ENCODE data around the gene SYNPR. TPM values are rescaled to one million over a fixed set of nuclear protein-coding genes. Genes with fewer than 3 reads are reported as not detected.

The SYNPR gene
- total and polyA plus RNA-seq, 5 experiments from 2014 or later = not detected

DNA sequence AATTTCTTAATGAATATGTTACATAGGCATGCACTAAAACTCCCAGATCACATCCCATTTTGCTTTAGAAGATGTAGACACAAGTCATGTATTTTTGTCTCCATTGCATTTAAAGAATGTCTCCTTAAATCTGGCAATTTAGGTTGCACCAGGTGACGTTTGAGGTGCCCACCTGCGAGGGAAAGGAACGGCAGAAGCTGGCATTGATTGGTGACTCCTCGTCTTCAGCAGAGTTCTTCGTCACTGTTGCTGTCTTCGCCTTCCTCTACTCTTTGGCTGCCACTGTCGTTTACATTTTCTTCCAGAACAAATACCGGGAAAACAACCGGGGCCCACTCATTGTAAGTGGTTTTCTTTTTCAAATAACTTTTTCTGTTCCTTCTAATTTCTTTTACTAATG lies 278.3 kb downstream of the SYNPR start:
- ATAC-seq (no peak), DNase-seq (no peak)
- Mint-ChIP-seq H3K4me1 (no peaks in the 10 kb centered on the region), H3K36me3 (no peaks in the 10 kb centered on the region), H3K27me3 (peaks cover 0 to 5% (median 0%) of the 10 kb centered on the region in 5 donors), H3K9me3 (no peaks in the 10 kb centered on the region), H3K27ac (no peak overlapping the region), H3K4me3 (no peak overlapping the region)
- POLR2A ChIA-PET = no interaction called here

DNA sequence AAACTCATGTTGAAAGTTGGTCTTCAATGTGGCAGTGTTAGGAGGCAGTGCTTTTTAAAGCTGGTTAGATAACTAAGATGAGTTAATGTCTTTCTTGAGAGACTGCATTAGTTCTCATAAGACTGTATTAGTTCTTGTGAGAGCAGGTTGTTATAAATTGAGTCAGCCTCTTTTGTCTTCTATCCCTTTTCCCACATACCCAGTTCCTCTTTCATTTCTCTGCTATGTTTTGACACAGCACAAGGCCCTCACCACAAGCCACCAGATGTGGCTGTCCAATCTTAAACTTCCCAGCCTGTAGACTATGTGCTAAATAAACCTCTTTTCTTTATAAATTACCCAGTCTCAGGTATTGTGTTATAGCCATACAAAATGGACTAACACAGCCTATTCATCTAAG lies 279.8 kb downstream of the SYNPR start:
- no peak overlapping the region for H3K4me3 Mint-ChIP-seq
- POLR2A ChIA-PET = no interaction called here
- no peaks in the 10 kb centered on the region for H3K9me3 Mint-ChIP-seq
- no peak for DNase-seq
- no peak overlapping the region for H3K27ac Mint-ChIP-seq
- peaks cover 0 to 5% (median 0%) of the 10 kb centered on the region in 5 donors for H3K27me3 Mint-ChIP-seq
- ATAC-seq = no peak
- H3K36me3 Mint-ChIP-seq = no peaks in the 10 kb centered on the region
- H3K4me1 Mint-ChIP-seq = no peaks in the 10 kb centered on the region

DNA sequence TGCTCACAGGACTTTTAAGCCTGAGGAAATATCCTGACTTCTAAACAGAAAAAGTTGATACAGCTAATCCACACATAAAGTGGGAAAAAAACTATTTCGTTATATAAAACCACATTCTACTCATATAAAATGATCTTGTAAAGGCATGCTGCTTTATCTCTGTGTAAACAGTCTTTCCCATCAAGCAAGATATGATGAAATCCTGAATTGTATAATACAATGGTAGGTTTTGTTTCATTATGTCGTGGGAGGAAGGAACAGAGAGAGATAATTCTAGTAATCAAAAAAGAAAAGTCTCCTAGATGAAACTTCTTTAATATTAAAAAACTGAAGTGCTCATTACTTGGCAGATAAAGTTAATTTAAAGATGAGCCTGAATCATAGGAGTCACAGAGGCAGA lies 281.8 kb downstream of the SYNPR start:
- Mint-ChIP-seq H3K27ac (no peak overlapping the region), H3K36me3 (no peaks in the 10 kb centered on the region), H3K4me1 (no peaks in the 10 kb centered on the region), H3K4me3 (no peak overlapping the region), H3K27me3 (peaks cover 0 to 5% (median 0%) of the 10 kb centered on the region in 5 donors), H3K9me3 (no peaks in the 10 kb centered on the region)
- no peak for DNase-seq
- POLR2A ChIA-PET = no interaction called here
- no peak for ATAC-seq

DNA sequence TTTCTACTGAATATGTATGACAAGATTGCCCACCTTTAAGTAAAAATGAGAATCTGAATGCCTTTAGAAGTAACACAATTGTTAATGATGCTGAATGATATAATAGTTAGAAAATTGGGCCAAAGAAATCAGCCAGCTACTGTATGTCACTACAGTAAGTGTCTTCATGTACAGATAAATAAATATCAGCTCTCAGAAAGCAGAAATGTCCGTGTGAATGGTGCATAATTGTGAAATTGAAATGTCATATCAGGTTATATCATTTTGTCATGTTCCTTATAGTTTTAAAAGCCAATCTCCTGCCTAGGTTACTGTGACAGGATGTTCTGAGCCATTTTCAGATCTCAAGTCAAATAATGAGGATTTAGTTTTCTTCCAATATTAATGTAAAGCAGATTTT lies 283.8 kb downstream of the SYNPR start:
- peaks cover 0 to 4% (median 0%) of the 10 kb centered on the region in 5 donors for H3K27me3 Mint-ChIP-seq
- POLR2A ChIA-PET = interaction anchor here (0.7 kb wide), 1 partner anchor 1665 kb away, joined by 3 read pairs; no protein-coding TSS in a partner anchor
- no peaks in the 10 kb centered on the region for H3K9me3 Mint-ChIP-seq
- H3K4me3 Mint-ChIP-seq = no peak overlapping the region
- H3K4me1 Mint-ChIP-seq = no peaks in the 10 kb centered on the region
- ATAC-seq (no peak), DNase-seq (no peak)
- no peaks in the 10 kb centered on the region for H3K36me3 Mint-ChIP-seq
- H3K27ac Mint-ChIP-seq = no peak overlapping the region

DNA sequence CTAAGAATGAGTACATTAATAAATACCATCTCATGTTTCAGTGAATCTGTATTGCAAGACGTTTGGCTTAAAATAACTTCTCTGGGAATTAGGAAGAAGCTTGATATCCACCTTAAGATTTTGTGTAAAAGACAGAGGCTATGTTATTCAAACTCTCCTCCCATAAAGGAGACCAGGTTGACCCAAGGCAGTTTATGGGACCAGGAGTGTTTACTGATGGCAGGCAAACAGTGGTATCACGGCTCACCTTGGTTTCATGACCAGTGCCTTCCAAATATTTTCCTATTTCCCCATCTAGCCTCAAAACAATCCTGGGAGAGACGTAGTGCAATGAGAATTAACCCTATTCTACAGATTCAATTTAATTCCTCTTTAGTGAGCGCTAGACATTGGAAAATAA lies 284.2 kb downstream of the SYNPR start:
- POLR2A ChIA-PET = interaction anchor here (0.7 kb wide), 1 partner anchor 1664 kb away, joined by 3 read pairs; no protein-coding TSS in a partner anchor
- ATAC-seq = no peak
- H3K9me3 Mint-ChIP-seq = no peaks in the 10 kb centered on the region

DNA sequence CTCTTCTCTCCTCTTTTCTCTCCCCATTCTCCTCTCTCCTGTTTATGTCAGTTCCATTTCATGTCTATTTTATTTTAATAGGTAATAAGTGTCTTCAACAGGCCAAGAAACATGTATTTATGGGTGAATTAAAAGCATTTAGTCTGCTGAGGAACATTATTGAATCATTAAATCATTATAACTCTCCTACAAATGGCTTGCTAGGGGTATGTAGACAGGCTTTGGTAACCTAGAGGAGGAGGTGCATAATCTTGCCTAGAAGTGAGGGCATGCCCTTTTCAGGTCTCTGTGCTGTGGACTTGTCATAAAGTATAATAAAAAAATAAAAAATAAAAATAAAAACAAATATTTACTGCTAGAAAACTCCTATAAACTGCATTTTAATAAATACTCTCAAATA lies 285.5 kb downstream of the SYNPR start:
- H3K27me3 Mint-ChIP-seq = peaks cover 0 to 4% (median 0%) of the 10 kb centered on the region in 5 donors
- no peak overlapping the region for H3K27ac Mint-ChIP-seq
- no peaks in the 10 kb centered on the region for H3K36me3 Mint-ChIP-seq
- H3K4me3 Mint-ChIP-seq = no peak overlapping the region
- no peak for DNase-seq
- POLR2A ChIA-PET = no interaction called here
- H3K9me3 Mint-ChIP-seq = peaks cover 0 to 2% (median 0%) of the 10 kb centered on the region in 9 donors
- no peak for ATAC-seq
- no peaks in the 10 kb centered on the region for H3K4me1 Mint-ChIP-seq

More for the DNA sequence above, 284.2 kb downstream of the SYNPR start:
- no peaks in the 10 kb centered on the region for H3K4me1 Mint-ChIP-seq
- H3K27ac Mint-ChIP-seq = no peak overlapping the region
- H3K27me3 Mint-ChIP-seq = peaks cover 0 to 4% (median 0%) of the 10 kb centered on the region in 5 donors
- H3K4me3 Mint-ChIP-seq = no peak overlapping the region
- DNase-seq = no peak
- H3K36me3 Mint-ChIP-seq = no peaks in the 10 kb centered on the region

DNA sequence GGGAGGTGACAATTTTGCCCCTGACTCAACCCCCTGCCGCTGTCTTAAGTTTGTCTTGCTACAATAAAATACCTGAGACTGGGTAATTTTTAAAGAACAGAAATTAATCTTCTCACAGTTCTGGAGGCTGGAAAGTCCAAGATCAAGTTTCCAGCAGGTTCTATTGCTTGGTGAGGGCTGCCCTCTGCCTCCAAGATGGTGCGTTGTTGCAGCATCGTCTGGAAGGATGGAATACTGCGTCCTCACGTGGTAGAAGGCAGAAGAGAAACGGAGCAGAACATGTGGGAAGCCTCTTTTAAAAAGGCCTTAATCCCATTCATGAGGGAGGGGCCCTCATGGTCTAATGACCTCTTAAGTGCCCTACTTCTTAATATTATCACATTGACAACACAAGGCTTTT lies 287.1 kb downstream of the SYNPR start:
- DNase-seq (no peak), ATAC-seq (no peak)
- Mint-ChIP-seq H3K27ac (no peak overlapping the region), H3K36me3 (no peaks in the 10 kb centered on the region), H3K9me3 (peaks cover 0 to 2% (median 0%) of the 10 kb centered on the region in 9 donors), H3K4me3 (no peak overlapping the region), H3K27me3 (peaks cover 0 to 5% (median 0%) of the 10 kb centered on the region in 5 donors), H3K4me1 (no peaks in the 10 kb centered on the region)
- POLR2A ChIA-PET = no interaction called here

DNA sequence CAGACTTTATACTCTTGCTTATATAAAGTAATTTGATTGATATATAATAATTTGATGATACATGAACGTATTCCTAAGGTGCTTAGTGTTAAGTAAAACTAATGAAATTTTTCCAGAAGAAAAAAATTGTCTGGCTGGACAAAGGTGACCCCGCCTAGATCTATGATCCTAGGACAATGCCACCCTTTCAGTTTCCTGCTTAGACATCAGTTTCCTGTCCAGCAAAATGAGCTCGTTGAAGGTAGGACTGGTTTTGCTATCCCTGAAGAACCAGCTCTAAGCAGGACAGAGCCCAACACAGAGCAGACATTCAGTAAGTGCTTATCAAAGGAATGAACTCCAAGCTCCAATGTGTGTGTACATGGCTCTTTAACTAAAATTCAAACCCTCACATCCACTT lies 293.6 kb downstream of the SYNPR start:
- DNase-seq = no peak
- POLR2A ChIA-PET = no interaction called here
- no peaks in the 10 kb centered on the region for H3K36me3 Mint-ChIP-seq
- no peaks in the 10 kb centered on the region for H3K4me1 Mint-ChIP-seq
- H3K4me3 Mint-ChIP-seq = no peak overlapping the region
- no peak for ATAC-seq
- H3K9me3 Mint-ChIP-seq = peaks cover 0 to 4% (median 0%) of the 10 kb centered on the region in 9 donors
- H3K27me3 Mint-ChIP-seq = peaks cover 0 to 5% (median 0%) of the 10 kb centered on the region in 5 donors
- no peak overlapping the region for H3K27ac Mint-ChIP-seq

DNA sequence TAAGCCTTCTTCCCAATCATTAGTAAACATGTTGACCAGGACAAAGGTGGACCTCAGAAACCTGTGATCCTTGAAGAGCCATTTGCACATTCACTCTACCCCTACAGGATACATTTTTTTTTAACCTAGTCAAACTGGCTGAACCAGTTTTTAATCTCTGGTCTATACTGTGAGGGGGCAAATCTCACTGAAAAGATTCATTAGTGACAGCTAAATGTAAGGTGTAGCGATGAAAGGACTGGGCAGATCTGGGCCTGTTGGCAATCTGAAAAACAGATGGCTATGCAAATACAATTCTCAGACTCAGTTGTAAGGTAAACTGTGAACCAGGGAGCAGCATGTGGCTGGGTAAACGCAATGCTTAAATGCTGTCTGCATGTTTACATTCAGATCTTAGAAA lies 298.7 kb downstream of the SYNPR start:
- POLR2A ChIA-PET = no interaction called here
- H3K4me3 Mint-ChIP-seq = no peak overlapping the region
- no peak for DNase-seq
- peaks cover 0 to 3% (median 0%) of the 10 kb centered on the region in 5 donors for H3K27me3 Mint-ChIP-seq
- peaks cover 0 to 9% (median 0%) of the 10 kb centered on the region in 9 donors for H3K9me3 Mint-ChIP-seq
- no peaks in the 10 kb centered on the region for H3K4me1 Mint-ChIP-seq
- no peak overlapping the region for H3K27ac Mint-ChIP-seq
- H3K36me3 Mint-ChIP-seq = no peaks in the 10 kb centered on the region
- no peak for ATAC-seq

DNA sequence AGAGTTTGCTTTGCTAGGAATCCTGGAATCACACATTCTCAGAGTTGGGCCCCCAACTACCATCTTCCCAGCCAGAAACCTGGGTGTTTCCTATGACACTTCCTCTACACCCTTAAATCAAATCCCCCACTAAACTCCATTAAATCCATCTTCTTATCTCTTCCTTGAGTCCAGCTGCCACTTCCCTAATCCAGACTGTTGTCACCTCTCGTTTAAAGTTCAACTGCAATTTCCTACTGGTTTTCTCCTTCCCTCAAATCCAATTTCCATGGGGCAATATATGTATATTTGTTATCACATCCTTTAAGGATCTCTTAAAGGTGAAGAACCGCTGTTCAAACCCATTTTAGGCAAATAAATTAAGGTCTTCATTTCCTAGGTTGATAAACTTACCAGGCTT lies 300.8 kb downstream of the SYNPR start:
- no peak for DNase-seq
- Mint-ChIP-seq H3K9me3 (peaks cover 0 to 11% (median 0%) of the 10 kb centered on the region in 9 donors), H3K36me3 (no peaks in the 10 kb centered on the region), H3K4me3 (no peak overlapping the region), H3K27me3 (peaks cover 2 to 15% (median 3%) of the 10 kb centered on the region in 5 donors), H3K27ac (no peak overlapping the region), H3K4me1 (no peaks in the 10 kb centered on the region)
- no peak for ATAC-seq
- POLR2A ChIA-PET = no interaction called here

DNA sequence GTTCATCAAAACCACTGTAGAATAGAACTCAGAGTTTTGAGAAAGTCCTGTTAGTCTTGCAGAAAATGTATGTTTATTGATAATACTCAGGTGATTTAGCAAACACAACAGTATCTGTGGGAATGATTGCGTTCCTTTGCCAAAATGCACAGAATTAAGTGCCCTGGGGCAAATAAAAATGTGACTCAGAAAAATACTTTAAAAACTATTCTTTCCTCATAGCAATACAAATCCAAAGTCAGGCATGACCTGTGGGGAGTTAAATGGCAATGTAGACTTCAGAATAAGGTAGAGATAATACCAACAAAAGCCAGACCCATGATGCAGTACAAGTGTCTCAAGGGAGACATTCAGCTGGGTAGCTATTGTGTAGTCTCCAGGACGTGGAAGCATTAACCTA lies 302.0 kb downstream of the SYNPR start:
- Mint-ChIP-seq H3K4me1 (no peaks in the 10 kb centered on the region), H3K9me3 (peaks cover 0 to 19% (median 0%) of the 10 kb centered on the region in 9 donors), H3K27me3 (peaks cover 2 to 20% (median 3%) of the 10 kb centered on the region in 5 donors), H3K27ac (no peak overlapping the region), H3K36me3 (no peaks in the 10 kb centered on the region), H3K4me3 (no peak overlapping the region)
- DNase-seq = no peak
- POLR2A ChIA-PET = no interaction called here
- ATAC-seq = no peak

DNA sequence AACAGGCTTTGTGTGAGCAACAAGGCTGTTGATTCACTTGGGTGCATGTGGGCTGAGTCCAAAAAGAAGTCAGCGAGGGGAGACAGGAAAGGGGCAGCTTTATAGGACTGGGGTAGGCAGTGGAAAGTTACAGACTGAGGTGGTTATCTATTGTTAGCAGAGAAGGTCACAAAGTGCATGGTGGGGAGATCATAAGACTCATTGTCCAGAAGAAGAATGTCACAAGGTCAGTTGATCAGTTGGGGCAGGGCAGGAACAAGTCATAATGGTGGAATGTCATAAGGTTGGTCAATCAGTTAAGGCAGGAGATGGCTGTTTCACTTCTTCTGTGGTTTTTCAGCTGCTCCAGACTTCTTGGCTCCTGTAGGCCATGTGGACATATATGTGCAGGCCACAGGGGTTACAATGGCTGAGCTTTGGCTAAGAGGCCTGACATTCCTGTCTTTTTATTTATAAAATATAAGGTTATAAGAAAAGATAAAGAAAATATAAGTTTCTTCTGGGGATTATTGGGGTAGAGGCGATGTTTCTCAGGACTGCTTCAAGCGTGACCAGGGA lies 304.9 kb downstream of the SYNPR start:
- POLR2A ChIA-PET = no interaction called here
- peaks cover 0 to 12% (median 0%) of the 10 kb centered on the region in 9 donors for H3K9me3 Mint-ChIP-seq
- no peaks in the 10 kb centered on the region for H3K4me1 Mint-ChIP-seq
- H3K27me3 Mint-ChIP-seq = peaks cover 2 to 20% (median 3%) of the 10 kb centered on the region in 5 donors
- no peak overlapping the region for H3K4me3 Mint-ChIP-seq
- no peak for ATAC-seq
- peaks cover 0 to 5% (median 0%) of the 10 kb centered on the region in 3 donors for H3K36me3 Mint-ChIP-seq
- no peak overlapping the region for H3K27ac Mint-ChIP-seq
- DNase-seq = no peak

DNA sequence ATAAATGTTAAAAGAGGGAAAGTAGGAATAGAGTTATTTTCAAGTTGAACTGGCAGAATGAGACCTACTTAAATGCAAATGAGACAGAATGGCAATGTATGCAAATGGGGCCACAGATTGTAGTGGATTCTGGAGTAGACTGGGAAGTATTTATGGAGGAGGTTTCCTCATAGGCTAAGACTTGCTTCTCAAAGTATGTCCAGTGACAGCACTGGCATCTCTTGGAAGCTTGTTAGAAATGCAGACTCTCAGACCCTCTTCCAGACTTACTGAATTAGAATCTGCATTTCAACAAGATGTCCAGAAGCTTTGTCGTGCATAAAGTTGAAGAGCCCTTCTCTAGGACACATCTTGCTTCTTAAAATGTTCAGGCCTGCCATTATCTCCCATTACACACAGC lies 306.6 kb downstream of the SYNPR start:
- POLR2A ChIA-PET = no interaction called here
- peaks cover 0 to 5% (median 0%) of the 10 kb centered on the region in 3 donors for H3K36me3 Mint-ChIP-seq
- DNase-seq = no peak
- H3K9me3 Mint-ChIP-seq = peaks cover 0 to 24% (median 4%) of the 10 kb centered on the region in 9 donors
- no peak overlapping the region for H3K4me3 Mint-ChIP-seq
- H3K27me3 Mint-ChIP-seq = peaks cover 0 to 20% (median 3%) of the 10 kb centered on the region in 5 donors
- no peak overlapping the region for H3K27ac Mint-ChIP-seq
- H3K4me1 Mint-ChIP-seq = no peaks in the 10 kb centered on the region
- ATAC-seq = no peak

DNA sequence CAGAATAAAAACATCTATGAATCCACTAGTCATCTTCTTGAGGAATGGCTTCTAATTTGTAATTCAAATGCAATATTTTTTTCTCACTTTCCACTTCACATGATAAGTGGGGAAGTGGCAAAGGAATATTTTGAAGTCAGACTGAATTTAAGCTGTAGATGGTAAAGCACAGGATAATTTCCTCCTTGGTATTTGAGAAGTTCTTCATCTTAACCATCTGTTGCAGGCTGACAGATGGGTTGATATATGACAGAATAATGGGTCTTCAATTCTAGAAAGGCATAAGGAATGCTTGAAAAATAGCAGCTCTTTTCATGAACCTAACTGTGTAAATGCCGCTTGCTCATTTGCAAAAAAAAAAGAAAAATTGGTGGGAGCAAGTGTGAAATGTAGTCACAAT lies 307.8 kb downstream of the SYNPR start:
- Mint-ChIP-seq H3K4me3 (no peak overlapping the region), H3K36me3 (peaks cover 0 to 5% (median 0%) of the 10 kb centered on the region in 3 donors), H3K27me3 (peaks cover 0 to 20% (median 3%) of the 10 kb centered on the region in 5 donors), H3K27ac (no peak overlapping the region), H3K9me3 (peaks cover 0 to 24% (median 4%) of the 10 kb centered on the region in 9 donors), H3K4me1 (no peaks in the 10 kb centered on the region)
- POLR2A ChIA-PET = no interaction called here
- ATAC-seq (no peak), DNase-seq (no peak)

Data from naive thymus-derived CD8-positive, alpha-beta T cell (primary cell).